CD4-positive, alpha-beta T cell treated with Interferon gamma for 1 hour (primary cell): ENCODE results near the gene ADAMTSL1.

ENCODE experiments used
- DNase-seq: peaks from one replicate; pipeline ENCODE4 v3.0.0-alpha.2; 2020

ADAMTSL1 gene

DNA sequence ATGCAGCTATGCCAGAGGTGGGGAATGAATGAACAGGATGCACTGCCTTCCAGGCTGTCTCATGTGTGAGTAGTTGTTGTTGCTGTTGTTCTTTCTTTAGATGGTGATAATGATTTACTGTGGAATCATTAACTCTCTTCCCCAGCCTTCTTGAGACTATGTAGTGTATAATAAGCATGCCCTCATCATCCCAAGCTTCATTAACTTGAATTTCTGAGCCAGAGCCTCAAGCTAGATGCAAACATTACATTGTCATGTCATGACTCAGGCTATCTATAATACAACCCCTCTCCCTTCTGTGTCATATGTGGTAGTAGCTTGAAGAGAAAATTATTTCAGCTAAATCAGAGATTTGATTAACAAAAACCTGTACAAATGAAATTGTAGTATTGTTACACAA is 10.0 kb upstream of the ADAMTSL1 start:
- DNase-seq, result no peak

DNA sequence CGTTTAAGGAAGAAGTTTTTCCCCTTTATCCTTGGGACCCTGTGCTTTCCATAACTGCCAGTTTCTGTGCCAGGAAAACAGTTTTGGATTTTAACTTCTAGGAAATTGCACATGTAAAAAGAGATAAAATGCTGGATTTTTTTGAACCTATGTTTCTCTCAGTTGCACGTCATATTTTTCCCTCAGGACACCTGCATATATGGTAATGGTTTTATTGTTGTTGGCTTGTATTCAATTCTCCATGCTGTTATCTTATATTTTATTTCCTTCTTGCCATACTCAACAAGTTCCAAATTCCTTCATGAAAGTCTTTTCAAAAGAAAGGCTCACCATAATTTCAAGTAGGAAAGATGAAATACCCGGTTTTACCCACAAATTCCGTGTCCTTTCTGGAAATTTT is 7.9 kb upstream of the ADAMTSL1 start:
- no peak for DNase-seq

DNA sequence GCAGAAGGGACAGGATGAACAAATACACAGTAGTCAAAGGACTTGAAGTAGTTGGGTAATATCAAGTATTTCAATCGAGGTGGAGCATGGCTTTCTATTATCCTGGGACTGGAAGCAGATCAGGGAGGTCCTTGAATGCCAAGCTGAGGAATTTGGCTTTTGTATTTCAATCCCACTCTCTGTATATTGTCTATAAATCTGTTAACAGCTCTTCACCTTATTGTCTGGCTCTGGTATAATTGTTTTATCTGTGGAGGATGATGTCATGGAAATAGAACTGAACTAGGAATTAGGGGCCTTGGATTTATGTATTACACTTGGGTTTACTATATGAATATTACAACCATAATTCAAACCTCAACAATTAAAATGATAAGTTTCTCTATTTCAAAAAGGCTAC is 6.3 kb upstream of the ADAMTSL1 start:
- DNase-seq, result no peak

DNA sequence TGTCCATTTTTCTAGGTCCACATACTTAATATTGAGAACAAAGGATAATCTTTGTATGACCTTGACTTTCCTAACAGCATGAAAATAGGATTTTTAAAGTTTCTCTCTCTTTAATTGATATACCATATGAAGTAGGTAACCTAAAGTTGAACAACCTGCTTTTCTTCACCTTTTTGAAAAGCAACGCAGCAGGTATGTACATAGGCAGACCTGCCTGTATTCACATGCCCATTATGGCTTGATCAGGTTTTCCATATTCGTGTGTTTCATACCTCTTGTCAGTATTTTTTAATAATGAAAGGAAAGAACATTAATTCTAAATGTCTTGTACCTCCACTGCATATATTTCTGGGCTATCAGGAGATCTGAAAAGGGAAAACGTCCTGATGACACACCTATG is 1.5 kb upstream of the ADAMTSL1 start:
- no peak for DNase-seq

DNA sequence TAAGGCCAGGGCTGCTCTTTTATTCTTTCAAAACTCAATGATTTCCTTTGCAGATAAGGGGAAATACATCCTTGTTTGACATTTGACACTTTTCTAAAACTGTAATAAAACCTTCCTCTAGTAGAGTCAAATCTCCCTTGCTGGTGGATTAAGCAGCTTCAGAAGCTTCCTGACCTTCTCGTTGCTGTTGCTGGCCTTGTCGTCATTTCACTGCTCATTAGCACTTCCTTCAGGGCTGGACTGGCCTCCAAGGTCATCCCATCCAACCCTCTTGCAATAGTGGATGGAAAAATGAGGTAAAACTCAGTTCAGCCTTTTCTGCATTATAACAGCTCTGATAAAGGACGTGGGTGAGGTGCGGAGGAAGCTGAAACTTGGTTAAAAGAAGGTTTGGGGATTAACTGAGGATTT is 1.1 kb upstream of the ADAMTSL1 start:
- no peak for DNase-seq

DNA sequence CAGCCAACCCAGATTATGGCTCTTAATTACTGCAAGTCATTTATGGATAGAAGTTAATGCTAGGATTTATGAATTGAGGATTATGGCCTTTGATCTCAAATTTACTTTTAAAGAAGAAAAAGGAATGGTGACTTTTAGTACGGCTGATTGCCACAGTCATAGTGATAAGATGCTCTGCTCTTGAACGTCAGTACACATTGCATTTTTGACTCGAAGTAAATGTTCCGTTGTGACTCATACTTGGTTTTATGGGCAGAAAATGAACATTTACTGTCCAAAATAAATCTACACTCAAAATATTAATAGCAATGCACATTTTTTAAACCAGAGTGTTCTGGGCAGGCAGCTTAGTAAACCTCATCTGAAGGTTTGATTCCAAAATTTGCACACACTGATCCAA is 830 bp downstream of the ADAMTSL1 start:
- DNase-seq, result no peak

DNA sequence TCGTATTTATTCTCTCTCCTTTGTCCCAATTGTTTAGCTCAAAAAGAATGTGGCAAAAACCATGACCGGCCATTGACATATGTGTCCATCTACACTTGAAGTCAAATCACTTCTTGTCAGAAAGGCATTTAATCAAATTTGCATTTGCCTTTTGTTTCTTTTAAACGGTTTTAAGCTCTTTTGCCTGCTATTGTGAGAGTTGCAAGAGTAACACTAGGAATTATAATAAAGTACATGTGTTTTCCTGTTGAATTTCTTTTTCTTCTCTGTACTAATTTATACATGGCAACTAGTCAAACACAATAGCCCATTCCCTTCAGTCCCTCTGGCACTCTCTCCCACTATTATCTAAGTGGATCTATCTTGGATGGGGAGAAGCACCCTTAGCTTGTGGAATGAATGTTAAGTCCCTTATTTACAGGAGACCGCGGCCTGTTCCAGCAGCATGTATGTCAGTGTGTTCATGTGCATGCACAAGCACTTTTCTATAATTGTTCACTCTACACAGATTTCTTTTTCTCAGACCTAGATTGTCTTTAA is 3.2 kb downstream of the ADAMTSL1 start:
- DNase-seq, result no peak

DNA sequence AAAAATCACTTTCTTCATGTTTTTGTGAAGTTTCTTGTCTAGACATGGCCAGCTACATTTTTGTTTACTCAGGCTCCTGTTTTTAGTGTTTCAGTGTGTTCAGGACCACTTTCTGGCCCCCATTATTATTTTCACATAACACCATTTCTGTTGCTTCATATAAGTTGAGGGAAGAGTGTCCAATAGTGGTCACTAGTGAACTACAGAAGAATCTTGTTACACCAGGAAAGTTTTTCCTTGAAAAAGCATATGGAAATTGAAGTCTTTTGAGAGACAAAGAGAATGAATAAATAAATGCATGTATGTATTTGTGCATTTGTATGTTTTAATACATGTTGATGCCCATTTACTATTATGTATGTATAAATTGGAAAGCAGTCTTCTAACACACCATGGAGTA is 3.8 kb downstream of the ADAMTSL1 start:
- no peak for DNase-seq

DNA sequence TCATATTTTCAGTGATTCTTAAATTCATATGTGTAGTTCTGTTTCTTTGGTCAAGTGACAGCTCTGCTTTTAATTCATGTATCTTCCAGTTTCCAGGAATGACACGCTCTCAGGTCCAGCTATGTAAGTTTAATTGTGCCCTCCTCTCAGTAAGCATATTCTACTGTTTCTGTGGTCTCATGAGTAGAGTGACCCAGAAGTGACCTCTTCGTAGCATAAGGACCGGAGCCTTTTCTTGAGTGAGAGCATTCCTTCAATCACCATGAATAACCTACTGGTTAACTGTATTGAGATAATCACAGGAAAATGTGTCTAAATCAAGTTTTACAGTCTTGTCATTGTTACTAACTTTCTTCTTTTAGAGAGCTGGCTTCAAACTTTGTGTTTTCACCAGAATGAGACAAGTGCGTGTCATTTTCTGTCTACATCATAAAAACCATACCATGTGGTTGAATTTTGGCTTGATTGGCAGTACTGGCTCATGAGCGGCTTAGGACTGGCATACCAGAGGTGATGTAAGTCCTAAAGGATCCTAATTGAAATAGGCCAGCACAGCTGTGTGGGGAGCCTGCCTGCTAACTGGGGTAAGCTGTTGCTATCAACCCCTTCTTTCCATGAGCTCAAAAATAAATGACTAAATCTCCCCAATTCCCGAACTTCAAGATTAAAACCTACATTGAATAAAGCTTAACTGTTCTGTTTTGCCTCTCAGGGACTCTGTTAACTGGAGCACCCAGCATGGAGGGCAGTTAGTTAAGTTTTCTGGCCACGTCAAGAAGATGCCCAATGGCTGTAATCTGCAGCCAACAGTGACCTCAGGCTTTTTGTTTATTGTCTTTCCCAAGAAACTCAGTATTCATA is 4.8 kb downstream of the ADAMTSL1 start:
- DNase-seq, result no peak

DNA sequence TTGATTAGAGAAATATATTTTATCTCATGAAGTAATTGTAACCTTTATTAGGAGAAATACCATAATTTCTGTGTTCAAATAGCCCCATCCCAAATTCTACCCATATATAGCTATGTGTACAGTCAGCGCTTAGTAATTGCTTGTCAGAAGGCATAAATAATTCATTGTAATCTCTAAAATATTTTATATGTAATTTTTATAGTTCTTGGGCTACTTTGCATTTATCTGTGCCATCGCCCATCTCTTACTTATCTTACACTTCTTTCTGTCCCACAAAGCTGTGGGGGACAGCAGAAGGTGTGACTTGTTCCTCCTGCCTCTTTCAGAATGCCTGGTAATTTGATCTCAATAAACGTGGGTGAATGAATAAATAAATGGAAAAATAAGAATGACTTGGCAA is 5.5 kb downstream of the ADAMTSL1 start:
- DNase-seq, result no peak

DNA sequence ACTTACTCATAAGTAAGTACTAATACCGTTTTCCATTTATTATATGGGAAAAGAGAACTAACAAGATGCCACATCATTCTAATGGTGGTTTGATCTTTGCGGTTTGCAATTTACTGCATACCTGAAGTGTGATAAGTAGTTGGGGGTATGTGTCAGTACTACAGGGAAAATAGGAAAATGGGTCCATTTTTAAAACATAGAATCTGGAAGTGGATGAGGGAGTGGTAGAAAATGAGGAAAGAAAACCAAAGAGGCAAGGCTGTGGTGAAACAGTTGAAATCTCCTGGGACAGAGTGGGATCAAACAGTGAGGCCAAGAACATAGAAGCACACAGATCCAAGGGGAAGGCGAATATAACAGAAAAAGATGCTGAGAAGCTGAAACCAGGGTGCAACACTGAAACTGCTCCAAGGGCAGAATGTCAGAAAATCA is 6.7 kb downstream of the ADAMTSL1 start:
- DNase-seq, result no peak

DNA sequence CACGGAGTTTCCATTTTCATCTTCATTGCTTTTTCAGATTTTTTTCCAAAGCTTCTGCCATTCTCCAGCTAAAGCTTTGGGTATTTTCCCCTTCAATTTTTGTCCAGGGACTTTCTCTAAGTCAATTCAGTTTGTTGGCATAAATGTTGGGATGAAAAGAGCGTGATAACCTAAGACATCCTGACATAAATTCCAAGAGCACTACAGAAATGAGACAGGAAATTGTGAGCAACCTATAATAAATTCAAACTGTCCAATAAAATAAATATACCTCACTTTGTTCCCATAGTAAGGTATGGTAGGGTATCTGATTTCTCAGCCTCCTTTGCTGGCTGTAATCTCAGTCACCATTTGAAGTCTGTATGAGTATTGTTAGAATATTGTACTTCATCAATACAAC is 8.4 kb downstream of the ADAMTSL1 start:
- DNase-seq, result no peak

DNA sequence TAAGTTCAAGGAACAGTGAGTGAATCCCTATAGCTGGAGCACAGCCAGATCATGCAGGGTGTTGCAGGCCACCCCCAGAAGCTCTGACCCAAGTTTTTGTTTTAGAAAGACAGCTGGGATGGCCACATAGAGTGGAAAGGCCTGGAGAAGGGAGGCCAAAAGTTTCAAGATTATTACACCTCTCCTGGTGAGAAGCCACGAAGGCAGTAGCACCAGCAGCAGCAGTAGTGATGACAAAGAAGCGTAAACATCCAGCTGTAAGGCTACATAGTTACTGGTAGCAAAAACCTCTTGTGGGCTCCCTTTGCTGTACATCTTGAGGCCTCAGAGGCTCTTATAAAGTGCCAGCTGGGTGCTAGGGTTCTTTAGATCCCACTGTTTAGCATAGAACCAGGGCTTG is 11.8 kb downstream of the ADAMTSL1 start:
- no peak for DNase-seq

DNA sequence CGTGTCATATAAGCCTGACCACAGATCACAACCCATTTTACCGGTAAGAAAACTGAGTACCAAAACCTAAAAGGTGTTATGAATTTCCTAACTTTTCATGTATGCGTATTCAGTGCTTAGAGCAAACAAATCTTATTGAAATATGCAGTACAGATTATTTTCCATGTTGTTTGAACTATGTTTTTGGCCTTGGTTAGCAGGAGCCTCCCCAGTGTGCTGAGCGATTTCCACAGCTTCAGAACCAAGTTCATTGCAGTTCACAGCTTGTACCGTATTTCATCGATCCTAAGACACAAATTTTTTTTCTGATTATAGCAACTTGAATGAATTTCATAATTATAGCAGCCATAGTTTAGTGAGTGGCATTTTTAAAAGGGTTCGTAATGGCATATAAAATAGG is 13.7 kb downstream of the ADAMTSL1 start:
- no peak for DNase-seq

DNA sequence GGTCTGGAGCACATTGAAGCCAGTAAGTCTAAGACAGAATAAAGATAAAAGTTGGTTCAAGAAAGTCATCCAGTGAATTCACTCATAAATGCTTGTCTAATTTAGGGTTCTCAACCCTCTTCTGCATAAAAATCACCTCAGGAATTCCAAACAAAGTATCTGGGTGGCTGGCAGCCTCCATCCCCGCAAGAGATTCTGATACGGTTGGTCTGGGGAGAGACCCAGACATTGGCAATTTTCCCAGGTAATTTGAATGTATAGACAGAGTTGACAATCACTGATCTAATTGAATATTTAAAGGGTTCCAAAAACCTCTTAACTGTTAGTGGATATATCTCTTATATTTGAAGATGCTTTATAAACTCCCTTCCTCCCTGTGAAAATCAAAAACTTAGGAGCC is 14.9 kb downstream of the ADAMTSL1 start:
- DNase-seq, result no peak

DNA sequence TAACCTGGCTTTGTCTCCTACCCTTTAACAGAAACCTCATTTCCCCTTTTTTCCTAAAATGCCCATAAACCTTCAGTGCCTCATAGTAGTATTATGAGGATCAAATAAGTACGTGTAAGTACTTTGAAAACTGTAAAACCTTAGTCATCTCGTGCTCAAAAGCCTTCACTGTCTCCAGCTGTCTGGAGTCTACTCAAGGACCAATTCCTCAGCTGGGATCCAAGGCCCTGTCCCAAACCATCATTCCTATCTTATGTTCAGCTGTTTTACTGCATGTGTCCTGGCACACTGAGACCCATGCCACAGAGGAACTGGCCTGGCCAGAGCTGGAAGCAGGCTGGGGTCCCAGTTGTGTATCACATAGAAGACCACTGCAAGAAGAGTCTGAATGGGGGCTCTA is 15.9 kb downstream of the ADAMTSL1 start:
- no peak for DNase-seq

DNA sequence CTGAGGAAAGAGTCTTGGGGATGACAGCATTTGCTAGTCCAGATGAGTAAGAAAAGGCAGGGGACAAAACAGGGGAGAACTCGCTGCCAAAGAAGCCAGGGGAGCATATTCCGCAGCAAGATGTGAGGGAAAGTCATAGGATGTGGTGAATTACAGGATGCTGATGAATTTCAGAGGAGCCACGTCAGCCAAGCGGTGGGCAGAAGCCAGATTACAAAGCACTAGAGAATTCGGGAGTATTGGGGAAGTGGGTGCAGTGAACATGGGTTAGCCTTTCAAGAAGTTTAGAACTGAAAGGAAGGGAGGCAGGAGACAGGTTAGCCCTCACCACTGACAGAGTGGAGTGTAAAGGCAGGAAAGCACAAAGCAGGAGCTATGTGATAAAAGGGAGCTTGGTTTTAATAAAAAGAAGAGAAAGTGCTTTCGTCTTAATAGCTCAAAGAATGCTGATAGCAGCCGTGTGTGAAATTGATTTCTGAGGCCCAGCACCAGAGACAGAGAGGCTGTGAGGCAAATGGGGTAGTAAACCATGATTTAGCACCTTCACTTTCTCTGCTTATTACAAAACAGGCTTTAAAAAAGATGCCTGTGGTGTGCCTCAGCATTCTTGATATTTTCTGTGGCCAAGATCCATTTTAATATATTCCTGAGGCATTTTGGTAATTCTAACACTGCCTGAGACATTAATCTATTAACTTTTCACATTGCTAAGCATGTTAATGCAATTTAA is 16.9 kb downstream of the ADAMTSL1 start:
- DNase-seq, result no peak

DNA sequence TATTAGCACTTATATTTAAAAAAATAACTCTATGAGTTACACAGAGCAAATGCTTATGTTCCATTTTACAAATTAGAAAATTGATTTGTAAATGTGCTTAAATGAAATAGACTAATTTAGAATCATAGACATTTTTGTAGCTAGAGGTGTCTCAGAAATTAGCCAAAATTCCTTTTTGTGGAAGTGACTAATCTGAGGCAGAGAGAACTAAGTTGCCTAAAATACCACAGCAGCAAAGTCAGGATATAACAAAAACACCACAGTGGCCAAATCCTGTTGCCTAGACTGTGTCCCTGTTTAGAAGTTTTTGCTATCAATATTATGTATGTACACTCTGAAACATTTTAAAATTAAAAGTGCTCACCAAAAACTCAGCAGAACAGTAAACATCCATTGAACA is 18.7 kb downstream of the ADAMTSL1 start:
- DNase-seq, result no peak

DNA sequence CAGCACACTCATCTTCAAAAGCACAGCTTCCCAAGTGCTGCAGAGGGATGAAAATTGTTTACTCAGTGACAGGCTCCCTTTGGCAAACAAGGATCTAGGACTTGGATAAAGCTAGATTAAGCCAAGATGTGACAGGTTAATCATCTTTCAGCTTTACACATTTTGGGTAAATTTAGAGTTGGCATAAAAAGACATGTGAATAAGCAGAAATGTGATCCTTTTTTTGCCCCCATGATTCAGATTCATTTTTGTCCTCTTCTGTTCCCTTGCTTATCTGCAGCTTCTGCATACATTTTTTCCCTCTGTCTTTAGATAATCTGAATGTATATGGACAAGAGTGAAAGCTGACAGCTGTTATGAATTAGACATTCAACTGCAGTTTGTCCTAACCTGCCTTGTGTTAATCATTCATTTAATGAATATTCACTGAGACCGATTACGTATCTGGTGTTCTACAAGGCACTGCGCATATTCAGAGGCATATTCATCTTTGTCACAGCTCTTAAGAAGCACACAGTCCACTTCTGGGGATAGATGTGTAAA is 19.6 kb downstream of the ADAMTSL1 start:
- DNase-seq, result no peak

DNA sequence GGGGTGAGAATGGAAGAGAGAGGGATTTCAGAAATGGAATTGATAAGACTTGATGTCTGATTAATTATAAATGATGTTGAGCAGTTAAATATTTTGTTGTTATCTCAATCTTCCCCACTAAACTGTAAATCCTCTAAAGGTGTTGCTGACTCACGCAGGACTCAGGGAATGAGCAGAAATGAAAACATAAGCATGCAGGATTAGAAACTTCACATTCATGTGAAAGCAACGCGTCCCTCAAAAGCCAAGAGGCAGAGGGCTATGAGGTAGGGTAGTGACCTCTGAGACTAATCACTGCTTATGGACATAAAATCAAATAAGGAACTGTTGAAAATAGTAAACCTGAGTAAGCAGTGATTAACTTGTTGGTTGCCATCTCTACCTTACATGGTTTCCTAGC is 21.1 kb downstream of the ADAMTSL1 start:
- no peak for DNase-seq

DNA sequence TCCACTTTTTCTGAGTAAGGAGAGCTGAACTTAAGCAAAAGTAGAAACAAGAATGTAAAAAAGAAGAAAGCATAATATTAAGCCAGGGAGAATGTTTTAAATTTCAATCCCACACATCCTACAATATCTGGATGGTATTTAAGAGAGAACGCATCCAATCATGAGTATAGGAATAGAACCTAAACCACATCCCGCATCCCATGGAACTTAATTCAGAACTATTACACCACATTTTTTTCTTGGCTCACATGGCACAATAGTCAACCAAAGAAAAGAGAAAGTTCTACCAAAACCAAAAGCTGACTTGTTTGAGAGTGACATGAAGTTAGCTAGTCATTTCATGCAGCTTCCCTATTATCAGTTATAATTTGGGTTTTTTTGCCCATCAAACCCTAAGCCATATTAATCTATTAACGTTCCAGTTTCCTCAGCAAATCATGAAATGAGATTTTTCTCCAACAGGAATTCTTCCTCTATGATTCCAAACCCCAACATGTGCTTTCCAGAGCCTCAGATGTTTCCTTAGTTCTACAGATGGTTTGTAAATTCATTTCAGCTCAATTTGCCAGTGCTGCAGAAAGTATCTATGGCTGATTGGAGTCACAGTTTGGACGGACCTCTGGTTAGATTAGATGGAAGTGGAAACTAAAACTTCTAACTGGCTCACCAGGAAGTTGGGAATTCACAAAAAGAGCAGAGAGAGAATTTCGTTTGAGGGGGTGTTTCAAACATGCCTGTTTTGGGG is 22.5 kb downstream of the ADAMTSL1 start:
- DNase-seq, result no peak

DNA sequence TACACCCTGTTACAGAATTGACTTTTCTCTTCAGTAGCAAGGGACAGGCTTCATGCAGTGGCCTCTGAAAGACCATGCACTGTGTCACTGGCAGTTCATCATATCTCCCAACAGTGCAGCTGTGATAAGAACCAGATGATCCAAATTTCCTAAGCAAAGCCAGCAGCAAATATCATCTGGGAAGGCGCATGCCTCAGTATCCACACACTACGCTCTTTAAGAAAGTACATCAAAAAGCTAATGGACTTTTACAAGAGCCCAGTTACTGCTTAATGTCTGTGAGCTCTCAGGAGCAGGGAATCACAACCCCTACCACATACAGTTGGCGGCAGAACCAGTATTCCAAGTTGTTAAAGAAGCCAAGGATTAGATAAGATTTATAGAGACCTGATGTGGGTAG is 25.1 kb downstream of the ADAMTSL1 start:
- no peak for DNase-seq

DNA sequence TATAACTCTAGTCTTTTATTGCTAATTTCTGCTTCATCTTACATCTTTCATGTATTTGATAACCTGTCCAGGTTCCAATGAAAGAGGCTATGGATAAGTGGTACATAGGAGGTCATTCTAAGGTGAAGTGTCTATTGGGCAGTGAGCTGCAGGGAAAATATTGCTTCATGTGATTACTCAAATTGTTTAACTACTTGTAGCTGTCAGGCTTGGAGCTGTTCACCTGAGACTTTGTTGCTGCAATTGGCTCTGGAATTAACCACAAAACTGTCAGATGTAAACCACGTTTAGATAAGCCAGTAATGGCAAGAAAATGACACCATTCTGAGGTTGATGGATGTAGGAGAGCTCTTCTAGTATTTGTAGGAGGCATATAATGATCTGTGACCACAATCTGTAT is 26.0 kb downstream of the ADAMTSL1 start:
- DNase-seq, result no peak
